Trophoblast cell (in vitro differentiated cells and primary cell): ENCODE measurements around the gene IL1RL2.

Experiments used
- DNase-seq, 2 donors: peaks; one replicate each; pipeline ENCODE4 v3.0.0-alpha.2; 2016
- H2AFZ ChIP-seq: 2 replicates; pipeline ENCODE4 v1.6.1; 2013; ENCODE audit warnings: low read length, moderate library complexity, mild to moderate bottlenecking; ENCODE audit not compliant: insufficient read depth, poor library complexity
- H2AK5ac ChIP-seq: 2 replicates; pipeline ENCODE4 v1.6.1; 2013; ENCODE audit warnings: mild to moderate bottlenecking, low read length
- H2BK120ac ChIP-seq: 2 replicates; pipeline ENCODE4 v1.6.1; 2013; ENCODE audit warnings: low read length, mild to moderate bottlenecking, moderate library complexity; ENCODE audit not compliant: insufficient read depth, poor library complexity
- H2BK12ac ChIP-seq: 2 replicates; pipeline ENCODE4 v1.6.1; 2013; ENCODE audit warnings: mild to moderate bottlenecking, low read length, moderate library complexity
- H2BK5ac ChIP-seq: 2 replicates; pipeline ENCODE4 v1.6.1; 2013; ENCODE audit warnings: low read length, low read depth, moderate library complexity, mild to moderate bottlenecking; ENCODE audit not compliant: poor library complexity
- H3K14ac ChIP-seq: 2 replicates; pipeline ENCODE4 v1.6.1; 2013; ENCODE audit warnings: mild to moderate bottlenecking, low read length
- H3K18ac ChIP-seq: 2 replicates; pipeline ENCODE4 v1.6.1; 2013; ENCODE audit warnings: mild to moderate bottlenecking, low read length
- H3K23ac ChIP-seq: 2 replicates; pipeline ENCODE4 v1.6.1; 2013; ENCODE audit warnings: low read length
- H3K27ac ChIP-seq: 2 replicates; pipeline ENCODE4 v1.5.1; 2013; ENCODE audit warnings: low read depth, mild to moderate bottlenecking, inconsistent platforms, low read length, moderate library complexity
- H3K27me3 ChIP-seq: 2 replicates; pipeline ENCODE4 v1.6.1; 2013; ENCODE audit warnings: inconsistent platforms, mild to moderate bottlenecking, low read length, moderate library complexity; ENCODE audit not compliant: insufficient read depth
- H3K36me3 ChIP-seq, 2 experiments: 1 replicate in 1 of 2; 2 replicates in 1 of 2; pipeline ENCODE4 v1.6.1; 2013; ENCODE audit warnings: low read length in 2 of 2, mild to moderate bottlenecking in 2 of 2, moderate library complexity in 1 of 2; ENCODE audit not compliant: insufficient read depth in 2 of 2, control insufficient read depth in 1 of 2
- H3K4ac ChIP-seq: 2 replicates; pipeline ENCODE4 v1.6.1; 2013; ENCODE audit warnings: low read depth, mild to moderate bottlenecking, low read length, moderate library complexity
- H3K4me1 ChIP-seq, 2 experiments: 1 replicate in 1 of 2; 2 replicates in 1 of 2; pipeline ENCODE4 v1.6.1; 2013; ENCODE audit warnings: low read length in 2 of 2, mild to moderate bottlenecking in 2 of 2, moderate library complexity in 1 of 2; ENCODE audit not compliant: insufficient read depth in 2 of 2, control insufficient read depth in 1 of 2
- H3K4me2 ChIP-seq: 2 replicates; pipeline ENCODE4 v1.6.1; 2013; ENCODE audit warnings: inconsistent platforms, mild to moderate bottlenecking, low read length, moderate library complexity
- H3K4me3 ChIP-seq: 2 replicates; pipeline ENCODE4 v1.5.1; 2013; ENCODE audit warnings: mild to moderate bottlenecking, low read depth, low read length, inconsistent platforms
- H3K79me1 ChIP-seq: one replicate; pipeline ENCODE4 v1.6.1; 2013; ENCODE audit warnings: low read length
- H3K79me2 ChIP-seq: 2 replicates; pipeline ENCODE4 v1.6.1; 2013; ENCODE audit warnings: low read length, mild to moderate bottlenecking; ENCODE audit not compliant: control insufficient read depth, insufficient read depth, poor library complexity
- H3K9ac ChIP-seq: 2 replicates; pipeline ENCODE4 v1.6.1; 2013; ENCODE audit warnings: mild to moderate bottlenecking, low read length
- H3K9me3 ChIP-seq: 2 replicates; pipeline ENCODE4 v1.6.1; 2013; ENCODE audit warnings: low read depth, mild to moderate bottlenecking, control low read depth, inconsistent platforms, low read length; ENCODE audit not compliant: insufficient read depth
- H4K12ac ChIP-seq: 2 replicates; pipeline ENCODE4 v1.6.1; 2013; ENCODE audit warnings: low read depth, mild to moderate bottlenecking, low read length, moderate library complexity
- H4K8ac ChIP-seq: 2 replicates; pipeline ENCODE4 v1.6.1; 2013; ENCODE audit warnings: low read depth, mild to moderate bottlenecking, low read length, moderate library complexity
- H4K91ac ChIP-seq: one replicate; pipeline ENCODE4 v1.6.1; 2013; ENCODE audit warnings: low read depth, mild to moderate bottlenecking, low read length, moderate library complexity
- WGBS: extraction: QIAGEN DNeasy Blood & Tissue Kit; methylation state at CpG from one replicate; pipeline ENCODE4 v1.1.7; 2013; ENCODE audit warnings: missing lambda C conversion rate; ENCODE audit not compliant: insufficient read length, insufficient coverage; ENCODE audit errors: extremely low coverage; 5-methylcytosine and 5-hydroxymethylcytosine counted together

IL1RL2 gene

GRCh38 chr2:102184568-102184967 lies 2.3 kb upstream of the IL1RL2 start:
- no peak overlapping the region for H2AK5ac ChIP-seq
- no peak overlapping the region for H2BK12ac ChIP-seq
- no peaks in the 10 kb centered on the region for H3K79me2 ChIP-seq
- no peaks in the 10 kb centered on the region for H3K36me3 ChIP-seq
- no peak overlapping the region for H4K91ac ChIP-seq
- H3K9me3 ChIP-seq, result no peaks in the 10 kb centered on the region
- H3K79me1 ChIP-seq, result peaks cover 3% of the 10 kb centered on the region
- no CpG with 5 or more reads among the region's 1 CpG for WGBS
- H3K9ac ChIP-seq, result no peak overlapping the region
- H4K12ac ChIP-seq, result no peak overlapping the region
- H4K8ac ChIP-seq, result no peak overlapping the region
- DNase-seq, result no peak
- no peak overlapping the region for H3K4ac ChIP-seq
- H2BK5ac ChIP-seq, result no peak overlapping the region
- no peak overlapping the region for H3K14ac ChIP-seq
- H3K4me1 ChIP-seq, result peaks cover 8 to 10% of the 10 kb centered on the region in 2 experiments
- H3K4me2 ChIP-seq, result no peak overlapping the region
- H3K23ac ChIP-seq, result no peak overlapping the region
- H3K18ac ChIP-seq, result no peak overlapping the region
- no peaks in the 10 kb centered on the region for H3K27me3 ChIP-seq
- H2AFZ ChIP-seq, result no peak overlapping the region
- H3K4me3 ChIP-seq, result no peak overlapping the region
- no peak overlapping the region for H3K27ac ChIP-seq
- H2BK120ac ChIP-seq, result no peak overlapping the region

- H3K79me1 ChIP-seq, result peaks cover 3% of the 10 kb centered on the region
- no peak overlapping the region for H3K9ac ChIP-seq
- DNase-seq, result no peak
- H2AFZ ChIP-seq, result no peak overlapping the region
- H3K18ac ChIP-seq, result no peak overlapping the region
- no peak overlapping the region for H3K4me2 ChIP-seq
- WGBS, result no CpG with 5 or more reads among the region's 2 CpGs
- H4K12ac ChIP-seq, result no peak overlapping the region
- H3K79me2 ChIP-seq, result no peaks in the 10 kb centered on the region
- no peak overlapping the region for H3K23ac ChIP-seq
- no peak overlapping the region for H3K27ac ChIP-seq
- H3K4me1 ChIP-seq, result peaks cover 6 to 7% of the 10 kb centered on the region in 2 experiments
- no peak overlapping the region for H2BK120ac ChIP-seq
- no peak overlapping the region for H2BK12ac ChIP-seq
- H3K9me3 ChIP-seq, result no peaks in the 10 kb centered on the region
- no peak overlapping the region for H3K4me3 ChIP-seq
- H3K27me3 ChIP-seq, result no peaks in the 10 kb centered on the region
- no peak overlapping the region for H4K91ac ChIP-seq
- no peaks in the 10 kb centered on the region for H3K36me3 ChIP-seq
- no peak overlapping the region for H2BK5ac ChIP-seq
- no peak overlapping the region for H3K4ac ChIP-seq
- no peak overlapping the region for H2AK5ac ChIP-seq
- H3K14ac ChIP-seq, result no peak overlapping the region
- H4K8ac ChIP-seq, result no peak overlapping the region
Measured at GRCh38 chr2:102185347-102185746, 1.5 kb upstream of the IL1RL2 start.

DNA sequence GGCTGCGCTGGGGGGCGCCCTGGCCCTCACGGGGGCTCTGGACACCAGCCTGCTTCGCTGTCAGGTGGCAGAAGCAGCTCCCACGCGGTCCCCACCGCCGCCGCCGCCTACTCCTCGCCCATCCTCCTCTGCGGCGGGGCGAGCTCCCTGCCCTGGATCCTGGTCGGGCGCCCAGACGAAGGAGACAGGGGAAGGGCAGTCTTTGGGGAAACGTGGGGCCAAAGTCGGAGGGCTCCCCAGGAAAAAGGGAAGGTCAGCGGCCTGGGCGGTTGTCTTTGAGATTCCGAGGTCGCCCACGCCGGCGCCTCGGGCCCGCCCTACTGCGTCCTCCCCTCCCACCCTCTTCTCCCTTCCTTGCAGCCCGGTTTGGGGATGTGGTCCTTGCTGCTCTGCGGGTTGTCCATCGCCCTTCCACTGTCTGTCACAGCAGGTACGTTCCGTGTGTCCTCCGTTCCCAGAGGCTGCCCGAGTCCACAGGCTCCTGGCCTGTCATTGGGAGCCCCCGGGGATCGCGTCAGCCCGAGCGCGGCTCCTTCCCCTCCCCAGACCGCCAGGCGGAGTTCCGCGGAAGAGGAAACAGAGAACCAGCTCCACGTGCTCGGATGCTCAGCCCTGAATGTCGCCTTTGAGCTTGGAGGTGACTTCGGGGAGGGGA lies 800 bp downstream of the IL1RL2 start:
- Histone ChIP-seq H3K79me1 (no peaks in the 10 kb centered on the region), H3K18ac (no peak overlapping the region), H2BK120ac (no peak overlapping the region), H3K4me2 (peak overlapping the region; percentile 54), H3K36me3 (no peaks in the 10 kb centered on the region), H3K4me1 (no peaks in the 10 kb centered on the region), H2AK5ac (no peak overlapping the region), H4K91ac (no peak overlapping the region), H3K27me3 (no peaks in the 10 kb centered on the region), H4K8ac (no peak overlapping the region), H3K9me3 (no peaks in the 10 kb centered on the region), H3K9ac (no peak overlapping the region), H3K27ac (no peak overlapping the region), H2BK5ac (no peak overlapping the region), H3K79me2 (no peaks in the 10 kb centered on the region), H2BK12ac (no peak overlapping the region), H3K4me3 (peak overlapping the region; percentile 62), H2AFZ (peak overlapping the region; percentile 27), H4K12ac (no peak overlapping the region), H3K14ac (no peak overlapping the region), H3K23ac (no peak overlapping the region), H3K4ac (no peak overlapping the region)
- DNase-seq, result no peak
- no CpG with 5 or more reads among the region's 50 CpGs for WGBS

GRCh38 chr2:102190430-102191107 lies 3.7 kb downstream of the IL1RL2 start:
- Histone ChIP-seq H3K4me3 (no peak overlapping the region), H2AFZ (no peak overlapping the region), H2BK120ac (no peak overlapping the region), H3K9ac (peak overlapping the region; percentile 75), H3K23ac (no peak overlapping the region), H3K18ac (no peak overlapping the region), H3K27ac (no peak overlapping the region), H3K4me2 (no peak overlapping the region), H3K14ac (no peak overlapping the region), H2AK5ac (no peak overlapping the region), H3K27me3 (no peaks in the 10 kb centered on the region), H3K4me1 (no peaks in the 10 kb centered on the region), H3K79me1 (no peaks in the 10 kb centered on the region), H4K12ac (no peak overlapping the region), H4K8ac (no peak overlapping the region), H3K79me2 (no peaks in the 10 kb centered on the region), H2BK12ac (no peak overlapping the region), H2BK5ac (no peak overlapping the region), H3K9me3 (no peaks in the 10 kb centered on the region), H3K4ac (no peak overlapping the region), H4K91ac (no peak overlapping the region), H3K36me3 (no peaks in the 10 kb centered on the region)
- WGBS, result no CpG with 5 or more reads among the region's 10 CpGs
- no peak for DNase-seq
